Osteocyte (in vitro differentiated cells): ENCODE data around the gene PCDHB4. TPM values are rescaled to one million over a fixed set of nuclear protein-coding genes. Genes with fewer than 3 reads are reported as not detected.

Experiments
- total RNA-seq: library from RNA; stranded (reverse); gene quantifications from 2 replicates; pipeline ENCODE4 v1.2.1, GENCODE V29; 2021

PCDHB4 gene
- total RNA-seq, 1 donor from 2014 or later = 2.9 TPM

Other genes with a start within 250 kb of the PCDHB4 start
- 9.1 and 12.4 TPM in 2 replicates for gene PCDHA12, start 246.5 kb upstream of the PCDHB4 start, total RNA-seq
- gene PCDHA13, start 239.7 kb upstream of the PCDHB4 start, total RNA-seq = 1.5 and 1.7 TPM in 2 replicates
- 3.3 TPM in 2 replicates for gene PCDHAC1, start 195.5 kb upstream of the PCDHB4 start, total RNA-seq
- 2.3 and 3.0 TPM in 2 replicates for gene PCDHAC2, start 155.3 kb upstream of the PCDHB4 start, total RNA-seq
- 0.03 and 0.05 TPM in 2 replicates for gene PCDHB1, start 70.4 kb upstream of the PCDHB4 start, total RNA-seq
- 91.5 and 92.7 TPM in 2 replicates for gene PCDHB2, start 27.2 kb upstream of the PCDHB4 start, total RNA-seq
- 8.8 and 11.1 TPM in 2 replicates for gene PCDHB3, start 21.3 kb upstream of the PCDHB4 start, total RNA-seq
- 6.4 and 7.5 TPM in 2 replicates for gene PCDHB5, start 13.4 kb downstream of the PCDHB4 start, total RNA-seq
- 1.4 and 1.6 TPM in 2 replicates for gene PCDHB6, start 28.2 kb downstream of the PCDHB4 start, total RNA-seq
- gene PCDHB7, start 50.8 kb downstream of the PCDHB4 start, total RNA-seq = 1.1 and 1.2 TPM in 2 replicates
- 0.81 and 1.1 TPM in 2 replicates for gene PCDHB8, start 56.0 kb downstream of the PCDHB4 start, total RNA-seq
- 9.0 and 10.8 TPM in 2 replicates for gene PCDHB16, start 60.6 kb downstream of the PCDHB4 start, total RNA-seq
- gene PCDHB9, start 65.3 kb downstream of the PCDHB4 start, total RNA-seq = 3.4 and 4.3 TPM in 2 replicates
- gene PCDHB10, start 70.5 kb downstream of the PCDHB4 start, total RNA-seq = 7.8 and 8.2 TPM in 2 replicates
- 1.9 and 2.4 TPM in 2 replicates for gene PCDHB11, start 77.8 kb downstream of the PCDHB4 start, total RNA-seq
- gene PCDHB12, start 86.9 kb downstream of the PCDHB4 start, total RNA-seq = 1.9 and 2.2 TPM in 2 replicates
- 2.2 and 2.4 TPM in 2 replicates for gene PCDHB13, start 92.1 kb downstream of the PCDHB4 start, total RNA-seq
- 8.8 and 9.0 TPM in 2 replicates for gene PCDHB14, start 101.5 kb downstream of the PCDHB4 start, total RNA-seq
- gene PCDHB15, start 123.6 kb downstream of the PCDHB4 start, total RNA-seq = 4.3 and 4.4 TPM in 2 replicates
- 0.50 and 0.81 TPM in 2 replicates for gene SLC25A2, start 182.2 kb downstream of the PCDHB4 start, total RNA-seq
- 78.7 and 83.8 TPM in 2 replicates for gene TAF7, start 199.0 kb downstream of the PCDHB4 start, total RNA-seq
- 0.13 TPM in 1 of 2 replicates, not detected in the other for gene PCDHGA1, start 208.7 kb downstream of the PCDHB4 start, total RNA-seq
- gene PCDHGA2, start 216.9 kb downstream of the PCDHB4 start, total RNA-seq = 0.21 TPM in 1 of 2 replicates, not detected in the other
- gene PCDHGA3, start 222.0 kb downstream of the PCDHB4 start, total RNA-seq = not detected in 2 replicates
- 1.4 and 1.8 TPM in 2 replicates for gene PCDHGB1, start 228.3 kb downstream of the PCDHB4 start, total RNA-seq
- 0.27 and 0.47 TPM in 2 replicates for gene PCDHGA4, start 233.2 kb downstream of the PCDHB4 start, total RNA-seq
- gene PCDHGB2, start 238.2 kb downstream of the PCDHB4 start, total RNA-seq = 0.50 and 0.59 TPM in 2 replicates
- gene PCDHGA5, start 242.3 kb downstream of the PCDHB4 start, total RNA-seq = 0.13 and 0.16 TPM in 2 replicates
- 0.19 and 0.29 TPM in 2 replicates for gene PCDHGB3, start 248.4 kb downstream of the PCDHB4 start, total RNA-seq